Right renal pelvis (tissue), 4 donors: ENCODE results near the gene DOCK2. TPM values are rescaled to one million over a fixed set of nuclear protein-coding genes. Genes with fewer than 3 reads are reported as not detected.

Experiments used
- DNase-seq, 4 donors: peaks; one replicate each; pipeline ENCODE4 v3.0.0-alpha.2; 2013; ENCODE audit warnings: low read depth in 4 of 4, low spot score in 3 of 4, missing footprints in 1 of 4
- polyA plus RNA-seq, 4 donors: library from polyadenylated mRNA; unstranded; fragments of 120-200 nt; gene quantifications; one replicate each; pipeline ENCODE4 v1.2.1, GENCODE V29; 2013; ENCODE audit not compliant: insufficient read length in 4 of 4

Gene DOCK2
- polyA plus RNA-seq, 4 donors, result 2.3 to 4.0 (median 2.5) TPM

DNA sequence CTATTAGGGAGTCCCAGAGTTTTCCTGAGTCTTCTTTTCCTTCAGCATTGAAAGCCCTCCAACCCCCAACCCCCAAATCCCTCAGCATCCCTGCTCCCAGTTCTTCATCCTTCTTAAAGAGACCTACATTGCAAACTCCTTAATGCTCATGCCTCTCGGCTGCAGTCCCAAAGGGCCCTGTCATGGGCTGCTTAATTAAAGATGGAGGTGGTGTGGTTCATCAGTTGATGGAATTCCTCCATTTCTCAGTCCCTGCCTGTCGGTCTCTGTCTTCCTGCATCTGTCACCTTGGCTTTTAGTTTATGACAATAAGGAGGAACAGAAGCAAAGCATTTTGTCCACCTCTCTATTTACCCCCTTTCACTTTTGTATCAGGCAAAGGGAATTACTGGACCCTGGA is 470.6 kb downstream of the DOCK2 start:
- DNase-seq, result no peak

DNA sequence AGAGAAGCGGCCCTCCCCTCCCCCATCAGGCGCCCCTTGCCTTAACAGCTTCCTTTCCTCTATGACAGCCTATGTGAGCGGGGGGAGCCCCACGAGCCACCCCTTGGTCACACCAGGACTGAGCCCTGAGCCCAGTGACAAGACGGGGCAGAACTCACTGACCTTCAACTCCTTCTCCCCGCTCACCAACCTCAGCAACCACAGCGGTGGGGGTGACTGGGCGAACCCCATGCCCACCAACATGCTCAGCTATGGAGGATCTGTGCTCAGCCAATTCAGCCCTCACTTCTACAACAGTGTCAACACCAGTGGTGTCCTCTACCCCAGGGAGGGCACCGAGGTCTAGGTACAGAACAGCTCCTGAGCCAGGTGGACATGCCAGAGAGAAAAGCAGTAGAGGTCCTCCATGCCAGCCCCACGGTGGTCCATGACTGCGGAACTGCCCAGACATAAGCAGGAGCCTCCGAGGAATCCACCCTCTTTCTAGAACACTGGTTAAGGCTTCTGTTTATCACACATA is 471.3 kb downstream of the DOCK2 start:
- no peak for DNase-seq

DNA sequence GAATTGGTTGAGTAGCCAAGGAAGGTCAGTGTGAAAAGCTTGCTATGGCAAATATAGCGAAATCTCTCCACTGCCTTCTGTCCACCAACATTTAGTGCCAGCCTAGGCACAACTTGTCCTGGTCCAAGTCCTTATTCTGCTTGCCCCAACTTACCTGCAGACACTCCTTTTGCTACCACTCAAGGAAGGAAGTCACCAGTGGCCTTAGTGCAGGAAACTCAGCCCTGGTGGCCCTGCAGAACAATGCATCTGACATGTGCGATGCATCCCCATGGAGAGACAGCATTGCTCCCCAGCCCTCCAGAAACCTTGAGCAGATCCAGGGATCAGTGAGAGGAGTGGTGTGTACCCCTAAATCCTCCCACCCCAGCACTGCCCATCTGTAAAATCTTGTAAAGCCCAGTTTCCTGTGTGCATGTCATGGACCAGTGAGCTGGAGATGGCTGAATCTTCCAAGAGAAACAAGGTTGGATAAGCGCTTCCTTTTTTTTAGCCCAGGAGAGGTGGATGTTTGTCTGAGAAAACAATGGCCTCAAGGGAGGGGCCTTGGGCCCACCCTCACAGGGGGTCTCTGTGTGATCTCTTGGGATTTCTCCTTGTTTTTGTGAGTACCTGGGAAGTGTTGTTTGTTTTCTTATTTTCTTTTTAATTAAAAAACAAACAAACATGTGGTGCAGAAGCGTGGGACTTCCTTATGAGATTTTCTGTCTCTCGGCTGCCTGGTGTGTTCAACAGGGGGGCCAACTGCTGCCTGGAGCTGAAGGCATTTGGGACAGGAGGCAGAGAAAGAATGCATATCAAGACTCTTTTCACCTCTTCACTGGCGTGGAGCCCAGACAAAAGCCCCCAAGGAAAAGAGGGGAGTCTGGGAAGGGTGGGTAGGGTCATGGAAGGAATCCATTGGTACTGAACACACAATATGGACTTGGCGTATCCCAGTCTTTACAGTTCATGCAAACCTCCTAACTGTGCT is 472.3 kb downstream of the DOCK2 start:
- no peak for DNase-seq

DNA sequence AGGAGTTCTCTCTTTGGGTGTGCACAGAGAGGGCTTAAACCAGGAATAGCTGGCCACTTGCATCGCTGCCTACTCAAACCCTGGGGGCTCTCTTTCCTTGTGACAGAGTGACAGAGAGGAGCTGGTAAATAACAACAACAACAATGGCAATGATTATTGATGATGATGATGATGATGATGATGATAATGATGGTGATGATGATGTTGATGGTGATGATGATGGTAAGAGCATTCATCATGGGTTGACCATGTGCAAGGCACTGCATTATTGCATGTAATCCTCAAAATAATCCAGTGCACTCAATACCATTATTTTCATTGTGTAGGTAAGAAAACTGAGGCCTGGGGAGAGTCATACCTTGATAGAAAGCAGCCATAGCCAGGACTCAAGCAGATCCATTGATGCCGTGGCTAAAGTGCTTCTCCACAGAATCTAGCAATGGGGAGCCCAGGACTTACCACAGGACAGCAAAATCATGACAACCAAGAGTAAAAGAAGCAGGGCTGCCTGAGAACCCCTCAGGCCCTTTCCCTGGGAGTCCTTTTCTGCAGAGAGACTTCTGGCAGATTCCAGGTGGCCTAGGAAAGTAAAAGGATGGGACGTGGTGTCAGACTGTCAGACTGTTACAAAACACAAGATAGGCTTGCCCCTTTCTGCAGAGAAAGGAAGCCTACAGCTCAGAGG is 473.5 kb downstream of the DOCK2 start:
- no peak for DNase-seq

DNA sequence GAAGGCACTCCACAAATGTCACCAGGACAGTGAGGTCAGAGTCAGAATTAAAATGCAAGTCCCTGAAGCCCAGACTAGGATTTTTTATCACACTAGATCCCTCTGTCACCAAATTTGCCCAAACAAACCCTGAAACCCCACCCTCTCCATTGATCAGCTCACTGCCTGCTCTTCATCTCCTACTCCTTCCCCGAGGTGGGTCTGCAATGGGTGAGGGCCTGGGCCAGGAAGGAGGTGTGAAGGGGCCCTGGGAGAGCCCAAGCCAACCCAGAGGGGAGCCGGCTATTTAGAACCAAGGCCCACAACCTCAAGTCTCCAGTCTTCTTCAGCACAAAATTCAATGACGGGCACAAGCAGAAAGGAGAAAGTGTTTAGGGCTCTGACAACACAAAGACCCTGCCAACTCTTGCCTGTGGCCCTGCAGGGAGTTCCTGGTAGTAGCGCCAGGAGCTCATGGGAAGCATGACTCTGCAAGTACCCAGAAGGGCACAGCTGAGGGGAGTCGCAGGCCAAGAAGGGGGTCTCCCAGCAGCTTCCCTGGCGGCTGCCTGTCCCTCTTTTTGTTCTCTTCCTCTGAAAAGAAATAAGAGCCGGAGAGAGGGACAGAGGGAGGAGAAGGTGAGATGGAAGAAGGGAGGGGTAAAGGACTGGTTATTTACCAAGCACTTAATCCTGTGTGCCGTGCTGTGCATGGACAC is 474.2 kb downstream of the DOCK2 start:
- no peak for DNase-seq

DNA sequence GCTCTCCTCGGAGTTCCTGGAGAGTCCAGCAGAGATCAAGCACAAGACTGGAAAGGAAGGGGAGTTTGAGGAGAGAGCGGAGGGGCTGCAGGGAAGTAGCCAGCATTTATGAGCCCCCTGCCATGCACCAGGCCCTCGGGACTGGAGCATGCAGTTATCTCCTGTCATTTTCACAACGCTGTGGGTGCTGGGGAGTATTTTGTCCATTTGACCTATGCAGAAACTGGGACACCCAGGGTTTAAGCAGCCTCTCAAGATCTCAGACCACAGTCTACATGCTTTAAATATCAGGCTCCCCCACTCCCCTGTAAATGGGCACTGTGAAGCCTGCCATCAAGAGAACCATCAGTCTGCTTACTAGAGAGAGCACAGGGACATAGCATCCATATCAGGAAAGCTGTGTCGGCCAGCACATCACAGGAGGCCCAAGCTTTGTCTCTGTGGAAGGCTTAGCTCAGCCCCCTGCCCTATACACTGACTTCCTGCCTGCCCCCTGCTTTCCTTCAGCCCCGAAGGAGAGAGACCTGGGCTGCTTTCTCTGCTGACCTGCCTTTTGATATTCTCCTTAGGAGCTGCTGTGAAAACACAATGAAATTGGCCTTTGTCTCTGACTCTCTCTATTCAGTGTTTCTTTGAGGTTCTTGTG is 475.9 kb downstream of the DOCK2 start:
- no peak for DNase-seq

DNA sequence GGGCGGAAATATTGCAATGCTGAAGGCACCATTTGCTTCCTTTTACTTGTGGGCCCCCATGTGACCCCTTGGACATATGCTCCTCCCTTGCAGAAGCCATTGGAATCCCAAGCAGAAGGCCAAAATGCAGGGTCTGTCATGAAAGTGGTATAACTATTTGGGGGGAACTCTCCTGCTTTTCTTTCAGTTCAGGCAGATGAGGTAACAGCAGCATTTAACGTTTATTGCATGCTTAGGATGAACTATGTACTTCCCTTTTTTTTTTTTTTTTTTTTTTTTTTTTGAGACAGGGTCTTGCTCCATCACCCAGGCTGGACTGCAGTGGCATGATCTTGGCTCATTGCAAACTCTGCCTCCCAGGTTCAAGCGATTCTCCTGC is 476.4 kb downstream of the DOCK2 start:
- no peak for DNase-seq

DNA sequence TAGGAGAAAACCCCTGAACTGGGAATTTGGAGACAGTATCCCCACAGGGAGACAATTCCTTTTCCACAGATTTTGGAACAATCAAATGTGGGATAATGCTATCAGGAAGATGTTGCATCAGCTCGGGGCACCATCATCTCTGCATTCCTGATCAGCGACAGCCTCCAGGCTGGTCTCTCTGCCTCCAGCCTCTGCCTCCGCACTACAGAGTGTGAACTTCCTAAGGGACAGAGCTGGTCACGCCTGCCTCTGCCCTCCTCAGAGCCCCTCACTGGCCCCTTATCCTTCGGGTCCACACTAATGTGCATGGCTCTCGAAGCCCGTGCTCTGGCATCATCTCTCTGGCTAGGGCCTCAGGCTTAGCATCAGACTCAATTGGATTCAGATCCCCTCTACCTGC is 477.2 kb downstream of the DOCK2 start:
- DNase-seq, result no peak

DNA sequence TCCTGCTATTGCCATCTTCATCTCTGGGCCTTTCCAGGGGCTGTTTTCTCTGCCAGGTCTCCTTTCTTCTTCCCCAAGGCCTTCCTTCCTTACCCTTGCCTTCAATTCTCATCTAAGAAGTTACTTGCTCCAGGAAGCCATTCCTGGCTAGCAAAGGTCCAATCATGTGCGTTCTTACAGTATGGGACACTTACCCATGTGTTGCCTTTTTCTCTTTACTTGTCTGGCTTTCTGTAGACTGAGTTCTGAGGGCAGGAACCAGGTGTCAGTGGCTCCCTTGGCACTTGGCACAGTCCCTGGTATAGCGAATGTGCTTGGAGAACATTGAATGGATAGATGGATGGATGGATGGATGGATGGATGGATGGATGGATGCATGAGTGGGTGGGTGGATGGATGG is 478.9 kb downstream of the DOCK2 start:
- no peak for DNase-seq

DNA sequence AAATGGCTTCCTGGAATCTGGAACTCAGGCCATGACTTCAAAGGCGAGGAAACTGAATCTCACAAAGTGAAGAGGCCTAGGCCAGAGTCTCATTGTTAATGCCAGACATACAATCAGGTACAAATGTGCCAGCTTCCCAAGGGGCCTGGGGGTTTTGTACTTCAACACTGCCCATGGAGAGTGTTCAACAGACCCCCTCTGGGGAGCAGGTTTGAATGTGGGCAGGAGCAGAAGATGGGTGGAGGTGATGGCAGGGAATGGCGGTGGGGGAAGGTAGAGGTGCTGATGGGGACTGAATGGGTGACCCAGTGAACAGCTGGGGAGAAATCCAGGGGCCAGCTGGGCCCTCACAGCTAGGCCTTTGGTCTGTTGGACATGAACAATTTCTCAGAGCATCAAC is 480.7 kb downstream of the DOCK2 start:
- DNase-seq, result no peak

DNA sequence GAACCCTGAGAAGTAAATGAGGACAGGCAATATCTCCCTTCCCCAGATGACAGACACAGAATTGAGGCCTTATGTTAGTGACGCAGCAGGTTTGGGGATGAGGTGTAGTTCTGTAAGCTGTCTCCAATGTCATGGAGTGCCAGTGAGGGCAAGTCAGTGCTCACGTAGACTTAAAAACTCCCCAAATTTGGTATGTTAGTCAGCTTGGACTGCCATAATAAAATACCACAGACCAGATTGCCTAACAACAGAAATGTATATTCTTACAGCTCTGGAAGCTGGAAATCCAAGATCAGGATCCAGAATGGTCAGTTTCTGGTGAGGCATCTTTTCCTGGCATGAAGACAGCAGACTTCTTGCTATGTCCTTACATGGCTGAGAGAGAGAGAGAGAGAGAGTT is 483.5 kb downstream of the DOCK2 start:
- DNase-seq, result no peak

DNA sequence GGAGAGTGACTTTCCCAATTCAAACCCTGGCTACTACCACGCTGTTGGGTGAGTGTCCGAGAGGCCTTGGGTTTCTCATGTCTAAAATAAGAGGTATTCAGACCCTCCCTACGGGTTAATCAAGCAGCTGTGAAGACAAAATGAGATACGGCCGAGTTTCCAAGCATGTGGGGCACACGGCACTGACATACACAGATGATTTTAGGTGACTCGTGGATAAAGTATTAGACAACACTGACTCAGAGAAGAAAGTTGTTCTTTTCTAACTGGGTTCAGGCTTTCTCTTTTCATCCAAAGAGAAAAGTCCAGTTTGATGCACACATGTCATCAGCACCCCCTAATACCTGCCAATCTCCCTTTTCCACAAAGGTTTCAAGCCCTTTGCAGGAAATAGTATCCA is 484.2 kb downstream of the DOCK2 start:
- DNase-seq, result no peak

DNA sequence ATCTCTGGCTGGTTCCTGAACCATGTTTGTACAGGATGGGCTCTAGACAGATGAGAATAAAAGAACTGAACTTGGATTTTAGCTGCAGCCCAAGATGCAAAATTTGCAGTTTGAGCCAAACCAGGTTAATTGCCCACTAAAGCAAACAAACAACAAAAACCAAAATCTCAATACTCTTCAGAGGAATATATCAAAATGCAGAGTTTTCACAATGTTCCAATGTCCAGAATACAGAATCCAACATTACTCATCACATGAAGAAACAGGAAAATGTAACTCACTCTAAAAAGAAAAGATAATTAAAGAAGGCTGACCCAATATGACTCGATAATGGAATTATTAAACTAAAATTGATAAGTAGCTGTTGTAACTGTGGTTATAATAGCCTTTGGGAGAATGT is 489.0 kb downstream of the DOCK2 start:
- no peak for DNase-seq

DNA sequence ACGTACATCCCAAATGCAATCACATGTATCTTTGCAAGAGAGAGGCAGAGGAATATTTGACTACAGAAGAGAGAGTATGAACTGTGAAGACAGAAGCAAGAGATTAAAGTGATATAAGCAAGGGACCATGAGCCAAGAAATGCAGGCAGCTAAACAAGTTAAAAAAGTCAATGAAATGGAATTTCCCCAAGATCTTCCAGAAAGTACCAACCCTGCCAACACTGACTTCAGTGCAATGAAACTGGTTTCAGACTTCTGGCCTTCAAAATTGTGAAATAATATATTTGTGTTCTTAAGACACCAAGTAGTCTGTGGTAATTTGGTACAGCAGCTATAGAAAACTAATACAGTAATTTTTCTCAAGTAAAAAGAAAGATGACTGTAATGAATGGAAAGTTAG is 489.6 kb downstream of the DOCK2 start:
- no peak for DNase-seq

DNA sequence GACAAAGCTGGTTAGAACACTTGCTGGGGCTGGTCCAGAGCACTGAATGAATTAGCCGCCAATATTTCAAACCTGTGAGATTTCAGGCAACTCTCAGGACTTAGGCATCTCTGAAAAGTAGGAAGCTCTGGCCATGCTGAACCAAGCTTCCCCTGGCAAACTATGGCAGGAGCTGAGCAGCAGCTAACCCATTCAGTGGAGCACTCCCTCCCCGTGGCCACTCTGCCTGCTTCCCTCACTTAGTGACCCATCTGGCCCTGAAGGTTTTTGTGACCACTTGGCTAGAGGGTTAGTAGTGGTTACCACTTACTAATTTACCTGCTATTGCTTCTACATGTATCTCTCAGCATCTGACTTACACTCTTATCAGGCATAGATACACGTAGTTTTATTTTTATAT is 494.2 kb downstream of the DOCK2 start:
- DNase-seq, result no peak

DNA sequence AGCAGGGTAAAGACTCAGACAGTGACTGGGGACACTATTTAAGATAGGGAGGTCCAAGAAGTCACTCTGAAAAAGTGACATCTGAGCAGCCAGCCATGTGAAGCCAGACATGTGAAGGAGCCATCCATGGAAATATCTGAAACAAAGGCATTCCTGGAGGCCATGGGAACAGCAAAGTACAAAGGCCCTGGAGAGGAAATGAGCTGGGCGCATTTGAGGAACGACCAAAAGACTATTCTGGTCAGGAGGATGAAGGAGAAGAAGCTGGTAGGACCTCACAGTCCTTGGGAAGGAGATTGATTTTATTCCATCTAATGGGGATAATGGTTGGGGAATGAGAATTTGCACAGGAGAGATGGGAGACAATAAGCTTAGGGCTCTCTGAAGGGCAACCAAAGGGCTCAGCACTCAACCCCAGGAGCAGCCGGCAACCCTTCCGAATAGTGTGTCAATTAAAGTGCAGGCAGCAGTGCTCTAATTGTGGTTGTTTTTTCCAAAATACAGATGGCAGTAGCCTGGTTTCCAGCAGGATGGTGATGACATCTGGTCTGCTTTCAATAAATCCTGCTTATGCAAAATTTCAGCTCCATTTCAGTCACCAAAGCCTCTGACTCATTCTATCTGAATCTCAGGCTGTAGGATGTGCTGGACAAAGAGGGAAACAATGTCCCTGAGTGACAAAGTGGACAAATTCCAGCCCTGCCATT is 495.3 kb downstream of the DOCK2 start:
- no peak for DNase-seq
